HG03103 (cell line): Measurements from ENCODE around the gene RILP.
A peak's percentile ranks its signal among the peaks of the same experiment; 100 is the strongest.

Source experiments
- ATAC-seq: cut with Tn5 transposase; IDR thresholded peaks from one replicate; pipeline ENCODE4 v1.9.1; 2021; ENCODE audit warnings: low read depth; ENCODE audit not compliant: unreplicated experiment

The RILP gene

DNA sequence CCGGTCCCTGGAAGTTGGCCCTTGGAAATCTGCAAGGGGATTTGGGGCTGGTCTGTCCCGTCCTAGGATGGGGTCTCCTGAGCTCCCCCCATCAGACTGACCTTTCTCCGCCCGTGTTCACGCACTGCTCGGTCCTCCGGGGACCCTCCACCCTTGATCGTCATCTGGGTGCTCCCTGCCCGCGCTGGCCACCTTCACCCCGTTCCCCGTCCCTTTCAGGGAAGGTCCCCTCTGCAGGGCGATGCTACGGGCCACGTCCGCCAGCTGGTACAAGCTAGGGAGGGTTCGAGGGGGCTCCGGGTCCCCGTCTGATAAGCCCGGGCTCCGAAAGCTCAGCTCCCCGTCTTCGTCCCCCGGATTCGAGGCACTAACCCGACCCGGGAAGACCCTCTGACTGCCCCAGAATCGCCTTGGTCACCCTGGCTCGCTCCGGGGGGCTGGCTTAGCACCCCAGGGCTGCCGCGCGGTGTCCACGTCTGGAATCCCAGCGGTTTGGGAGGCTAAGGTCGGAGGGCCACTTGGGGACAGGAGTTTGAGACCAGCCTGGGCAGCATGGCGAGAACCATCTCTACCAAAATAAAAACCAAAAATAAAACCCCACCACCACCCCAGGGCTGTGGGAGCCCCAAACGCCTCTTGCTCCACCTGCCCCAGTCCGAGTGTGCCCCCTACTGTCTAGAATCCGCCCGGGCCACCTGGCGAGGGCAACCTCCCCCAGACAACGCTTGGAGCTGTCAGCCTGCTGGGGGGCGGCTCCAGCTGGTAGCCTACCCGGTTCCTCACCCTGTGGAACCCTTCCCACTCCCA is 20.0 kb downstream of the RILP start:
- ATAC-seq = no peak

DNA sequence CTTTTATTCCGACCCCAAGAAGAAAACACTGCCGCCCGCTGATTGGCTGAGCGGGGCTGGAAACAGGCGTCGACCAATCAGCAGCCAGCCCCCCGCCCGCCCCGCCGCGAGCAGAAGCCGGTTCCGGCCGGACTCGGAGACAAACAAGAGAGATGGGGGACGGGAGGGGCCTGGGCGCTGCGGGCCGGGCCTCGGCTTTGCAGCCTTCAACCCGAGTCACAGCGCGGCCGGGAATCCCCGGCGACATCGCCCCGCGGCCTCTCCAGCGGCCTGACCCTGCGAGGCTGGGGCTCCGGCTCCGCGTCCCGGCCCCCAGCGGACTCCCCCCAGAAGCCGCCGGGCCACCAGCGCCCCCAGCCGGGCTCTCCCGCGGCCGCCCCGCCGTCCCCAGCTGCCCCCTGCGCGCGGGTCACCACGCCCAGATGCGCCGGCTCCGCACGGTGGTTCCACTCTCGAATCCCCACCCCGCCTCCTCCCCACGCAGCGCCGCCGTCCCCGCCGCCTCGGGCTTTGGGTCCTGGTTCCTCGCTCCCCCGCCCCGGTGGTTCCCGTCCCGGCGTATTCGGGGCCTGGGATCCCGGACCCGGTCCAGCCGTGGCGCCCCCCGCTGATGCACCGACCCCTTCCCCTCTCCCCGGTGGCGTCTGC is 20.7 kb downstream of the RILP start:
- peak; percentile 45 for ATAC-seq

DNA sequence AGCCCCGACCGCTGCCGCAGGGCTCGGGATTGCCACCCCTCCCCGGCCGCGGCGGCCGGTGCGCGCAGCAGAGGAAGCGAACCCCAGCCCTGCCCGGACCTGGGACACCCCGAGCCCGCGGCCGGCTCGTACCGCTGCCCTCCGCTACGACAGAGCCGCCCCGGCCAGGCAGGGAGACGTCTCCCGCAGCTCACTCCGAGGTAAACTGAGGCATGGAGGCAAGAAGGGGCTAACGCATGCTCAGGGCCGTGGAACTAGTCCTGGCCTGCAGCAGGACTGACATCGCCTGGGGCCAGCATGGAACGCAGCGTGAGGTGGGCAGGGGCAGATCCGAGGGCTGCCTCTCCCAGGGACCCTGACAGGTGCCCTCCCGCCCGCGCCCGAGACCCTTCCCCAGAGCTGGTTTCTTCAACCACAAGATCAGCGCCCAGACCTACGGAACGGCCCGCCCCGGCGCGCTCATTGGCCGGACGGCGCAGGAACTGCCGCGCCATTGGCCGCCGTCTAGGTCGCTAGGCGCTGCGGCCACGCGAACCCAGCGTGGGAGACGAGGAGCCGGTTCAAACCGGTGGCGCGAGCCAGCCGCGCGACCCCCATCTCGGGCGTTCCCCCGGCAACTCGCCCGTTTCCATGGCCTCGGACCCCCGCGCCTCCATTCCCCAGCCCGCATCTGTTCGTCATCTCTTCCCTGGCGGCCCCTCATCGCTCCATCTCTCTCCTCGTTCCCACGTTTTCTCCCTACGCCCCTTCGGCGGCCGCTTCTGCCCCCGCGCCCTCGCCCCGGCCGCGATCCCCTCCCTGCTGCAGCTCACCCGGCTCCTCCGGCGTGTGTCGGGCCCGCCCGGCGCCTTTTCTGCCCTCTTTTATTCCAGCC is 21.4 kb downstream of the RILP start, which contains the start of gene SLC43A2:
TSS of gene SLC43A2 (minus strand) at position 853 of the 874 bp plus-strand sequence. CDS start 960 bp downstream, outside the sequence.
- ATAC-seq = peak; percentile 39

DNA sequence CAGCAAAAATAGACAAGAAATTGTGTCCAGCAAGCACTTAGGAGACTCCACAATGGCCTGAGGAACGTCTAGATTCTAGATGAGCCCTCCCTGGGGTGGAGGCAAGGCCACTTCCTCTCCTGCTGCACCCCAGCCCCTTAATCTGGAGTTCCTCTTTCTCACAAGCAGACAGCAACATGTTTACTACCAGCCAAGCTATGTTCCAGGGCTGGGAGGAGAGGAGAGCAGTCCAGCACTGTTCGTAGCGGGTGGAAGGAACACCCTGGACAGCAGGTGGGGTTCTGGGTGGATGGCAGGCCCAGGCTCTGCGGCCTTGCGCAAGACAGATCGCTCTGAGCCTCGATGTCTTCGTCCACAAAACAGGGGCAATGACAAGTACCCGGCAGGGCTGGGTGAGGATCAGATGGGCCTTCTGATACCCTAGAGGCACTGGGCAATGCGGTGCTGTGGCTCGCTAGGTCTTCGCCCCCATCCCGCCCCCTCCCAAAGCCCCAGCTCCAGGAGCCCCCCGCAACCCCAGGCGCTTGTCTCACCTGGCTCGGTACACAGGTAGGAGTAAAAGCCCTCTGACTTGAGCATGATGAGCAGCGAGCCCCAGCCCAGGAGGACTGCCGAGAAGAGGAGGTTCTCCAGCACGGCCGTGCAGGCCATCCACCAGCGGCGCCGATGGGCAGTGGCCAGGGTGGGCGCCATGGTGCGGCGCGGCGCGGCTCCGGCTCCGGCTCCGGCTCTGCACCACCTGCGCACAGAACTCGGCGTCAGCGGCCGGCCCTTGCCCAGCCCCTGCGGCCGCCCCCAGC is 22.3 kb downstream of the RILP start:
- ATAC-seq = no peak

DNA sequence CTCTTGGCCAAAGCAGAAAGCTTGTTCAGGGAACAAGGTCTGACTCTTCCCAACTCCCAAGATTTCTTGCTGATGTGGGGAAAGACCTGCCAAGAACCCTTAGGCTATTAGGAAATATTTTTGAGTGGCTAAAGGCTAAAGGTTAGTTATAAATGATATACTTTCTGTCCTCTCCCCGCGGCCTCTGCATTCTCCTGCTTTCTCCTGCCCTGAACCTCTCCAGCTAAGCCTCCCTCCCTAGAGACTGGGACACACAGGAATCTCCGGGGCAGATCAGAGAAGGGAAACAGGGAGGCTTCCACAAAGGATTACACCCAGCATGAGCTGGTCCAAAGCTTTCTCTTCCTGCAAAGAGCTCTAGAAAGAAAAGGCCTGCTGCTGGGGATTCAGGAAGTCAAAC is 23.3 kb downstream of the RILP start:
- ATAC-seq = no peak

DNA sequence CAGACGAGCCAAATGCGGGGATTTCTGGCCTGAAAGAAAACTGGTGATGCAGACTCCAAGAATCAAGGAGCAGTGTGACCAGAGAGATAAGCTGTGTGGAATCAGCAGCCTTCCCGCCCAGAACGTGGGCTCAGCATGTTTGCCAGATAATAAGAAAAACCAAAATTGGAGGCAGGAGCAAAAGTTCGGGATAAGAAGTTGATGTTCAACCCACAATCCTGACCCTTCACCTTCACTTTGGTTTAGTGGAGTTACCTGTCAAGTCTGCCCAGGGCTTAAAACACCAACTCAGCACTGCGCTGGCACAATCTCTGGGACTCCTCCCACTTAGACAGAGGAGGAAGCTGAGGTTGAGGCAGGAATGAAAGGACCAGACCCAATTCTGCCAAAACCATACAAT is 24.1 kb downstream of the RILP start:
- ATAC-seq = no peak

DNA sequence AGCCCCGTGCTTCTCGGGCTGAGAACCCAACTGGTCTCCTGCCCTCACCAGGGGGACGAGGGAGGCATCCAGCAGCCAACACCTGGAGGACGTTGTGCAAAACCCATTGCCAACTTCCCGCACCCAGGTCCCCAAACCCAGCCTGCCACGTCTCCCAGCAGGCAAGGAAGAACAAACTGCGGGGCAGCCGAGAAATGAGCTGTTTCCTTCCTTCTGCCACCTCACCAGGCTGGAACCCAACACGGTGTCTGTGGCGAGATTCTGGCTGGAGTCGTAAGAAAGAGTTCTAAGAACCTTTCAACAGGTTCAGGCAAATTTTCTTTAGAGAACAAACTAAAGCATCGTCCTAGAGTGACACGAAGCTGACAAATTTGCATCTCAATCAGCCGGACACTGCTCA is 24.6 kb downstream of the RILP start:
- ATAC-seq = no peak

DNA sequence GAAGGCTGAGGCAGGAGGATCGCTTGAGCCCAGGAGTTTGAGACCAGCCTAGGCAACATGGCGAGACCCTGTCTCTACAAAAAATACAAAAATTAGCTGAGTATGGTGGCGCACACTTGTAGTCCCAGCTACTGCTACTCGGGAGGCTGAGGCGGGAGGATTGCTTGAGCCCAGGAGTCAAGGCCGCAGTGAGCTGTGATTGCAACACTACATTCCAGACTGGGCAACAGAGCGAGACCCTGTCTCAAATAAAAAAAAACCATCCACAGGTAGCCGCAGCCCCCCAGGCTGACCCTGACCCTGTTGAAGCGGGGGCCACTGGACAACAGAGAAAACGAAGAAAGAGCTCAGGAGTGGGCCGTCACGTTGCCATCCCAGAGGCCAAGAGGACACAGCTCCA is 25.0 kb downstream of the RILP start:
- no peak for ATAC-seq

DNA sequence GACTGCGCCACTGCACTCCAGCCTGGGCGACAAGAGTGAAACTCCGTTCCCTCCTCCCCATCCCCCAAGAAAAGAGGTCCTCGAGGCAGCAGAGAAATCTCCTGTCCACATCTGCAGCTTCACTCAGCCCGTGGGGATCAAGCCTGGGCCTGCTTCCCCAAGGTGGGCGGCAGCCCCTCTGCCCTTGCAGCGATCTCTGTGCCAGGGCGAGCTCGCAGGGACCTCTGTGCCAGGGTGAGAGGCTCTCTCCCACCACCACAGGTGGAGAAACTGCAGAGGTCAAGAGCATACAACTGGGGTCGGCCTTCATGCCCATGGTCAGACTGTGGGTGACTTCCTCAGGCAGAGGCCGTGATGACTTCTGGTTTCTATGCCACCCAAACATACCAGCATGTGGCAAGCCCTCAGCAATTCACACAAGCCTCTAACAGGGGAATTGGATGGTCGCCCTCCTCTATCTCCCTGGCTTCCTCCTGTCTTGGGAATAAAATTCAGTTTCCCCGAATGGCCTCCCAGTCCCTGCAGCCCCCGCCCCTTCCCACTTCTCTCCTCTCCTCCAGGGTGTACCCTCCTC is 26.5 kb downstream of the RILP start:
- no peak for ATAC-seq

DNA sequence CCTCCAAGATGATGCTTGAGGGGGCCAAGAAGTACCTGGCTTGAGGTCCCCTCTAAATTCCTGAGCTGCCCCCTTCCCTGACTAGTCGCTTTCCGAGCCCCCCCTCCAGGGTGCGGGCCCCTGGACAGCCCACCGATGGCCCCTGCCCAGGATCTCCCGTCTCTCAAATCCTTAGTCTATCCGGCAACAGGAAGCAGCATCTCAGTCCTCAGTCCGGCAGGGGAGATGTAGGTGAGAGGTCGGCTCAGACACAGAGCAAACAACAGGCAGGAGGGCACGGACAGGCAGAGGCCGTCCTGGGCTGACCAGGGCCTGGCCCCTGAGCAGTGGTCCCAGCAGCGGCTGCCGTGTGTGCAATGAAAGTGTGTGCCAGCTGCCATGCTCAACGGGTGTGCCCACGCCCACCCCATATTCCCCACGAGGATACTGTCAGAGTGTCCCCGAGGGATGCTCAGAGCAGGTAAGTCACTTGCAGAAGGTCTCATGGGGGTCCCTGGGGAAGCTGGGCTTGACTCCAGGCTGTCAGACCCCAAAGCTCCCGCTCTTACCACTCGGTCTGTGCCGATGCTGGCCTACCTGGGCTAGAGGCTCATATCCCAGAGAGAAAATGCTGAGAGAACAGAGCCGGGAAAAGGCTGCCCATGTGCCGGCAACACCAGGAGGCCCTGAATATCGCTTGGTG is 28.3 kb downstream of the RILP start:
- ATAC-seq = no peak

DNA sequence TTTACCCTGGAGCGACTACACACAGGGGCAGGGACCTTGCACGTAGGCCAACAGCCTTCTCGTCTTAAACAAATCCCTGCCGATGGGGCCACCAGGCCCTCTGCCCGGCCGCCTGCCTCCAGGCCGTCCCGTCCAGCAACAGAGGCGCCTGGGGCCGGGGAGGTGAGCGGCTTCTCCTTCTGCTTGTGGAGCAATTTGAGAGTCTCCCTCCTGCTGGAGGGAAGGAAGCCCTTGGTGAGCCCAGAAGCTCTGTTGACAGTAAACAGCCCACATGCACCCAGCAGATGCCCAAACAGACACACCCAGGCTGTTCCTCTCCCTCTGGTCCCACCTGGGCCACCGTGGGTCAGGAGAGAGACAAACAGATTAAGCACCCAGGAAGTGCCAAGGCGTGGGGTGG is 29.2 kb downstream of the RILP start:
- ATAC-seq = no peak

DNA sequence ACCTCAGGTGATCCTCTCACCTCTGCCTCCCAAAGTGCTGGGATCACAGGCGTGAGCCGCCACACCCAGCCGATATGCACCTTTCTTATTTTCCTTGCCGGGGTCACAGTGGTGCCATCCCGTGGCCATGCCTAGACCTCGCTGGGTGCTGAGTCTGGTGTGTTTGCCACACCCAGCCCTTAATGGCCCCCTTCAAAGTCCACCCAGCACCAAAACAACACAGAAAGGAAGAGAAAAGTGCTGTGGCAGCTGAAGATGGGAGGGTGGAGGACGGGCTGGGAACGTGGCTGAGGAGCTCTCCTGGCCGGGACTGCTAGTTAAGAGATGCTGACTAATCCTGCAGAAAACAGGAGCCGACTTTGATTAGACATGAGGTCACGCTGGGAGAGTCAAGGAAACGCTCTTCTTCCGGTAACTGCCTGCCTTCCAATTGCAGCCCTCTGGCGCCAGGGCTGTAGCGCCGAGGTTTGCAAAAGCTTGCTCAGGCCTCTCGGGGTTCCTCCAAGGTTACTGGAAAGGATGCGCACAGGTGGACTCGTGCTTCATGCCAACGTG is 32.0 kb downstream of the RILP start:
- no peak for ATAC-seq

DNA sequence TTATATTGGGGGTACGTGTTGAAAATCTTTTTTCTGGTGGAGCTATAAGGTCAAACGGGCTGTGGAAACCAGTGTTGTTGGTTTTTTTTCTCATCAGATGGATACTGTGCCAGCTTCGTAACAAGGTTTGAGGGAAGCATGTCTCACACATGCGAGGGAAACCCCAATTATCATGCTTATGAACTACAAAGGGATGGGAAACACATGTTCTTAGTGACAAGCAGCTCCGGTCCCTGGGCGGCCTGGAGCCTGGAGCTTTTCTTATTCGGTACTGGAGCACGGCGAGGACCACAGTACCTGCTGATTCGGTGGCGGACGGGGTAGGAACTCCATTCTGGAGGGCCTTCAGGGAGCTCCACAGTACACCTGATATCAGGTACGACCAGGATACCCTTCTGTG is 33.6 kb downstream of the RILP start:
- no peak for ATAC-seq

DNA sequence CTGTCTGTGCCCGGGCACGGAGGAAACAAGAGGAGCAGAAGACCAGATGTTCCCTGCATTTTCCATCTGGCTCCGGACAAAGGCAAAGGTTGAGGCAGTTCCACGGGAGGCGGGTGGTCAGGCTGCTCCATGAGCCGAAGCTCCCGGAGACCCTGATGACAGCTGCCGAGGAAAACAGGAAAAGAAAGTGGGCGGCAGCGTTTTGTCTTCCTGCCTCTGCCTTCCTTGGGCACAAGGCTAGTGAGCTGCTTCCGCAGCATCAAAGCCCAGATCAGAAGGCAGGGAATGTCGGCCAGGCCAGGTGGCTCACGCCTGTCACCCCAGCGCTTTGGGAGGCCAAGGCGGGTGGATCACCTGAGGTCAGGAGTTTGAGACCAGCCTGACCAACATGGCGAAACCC is 37.3 kb downstream of the RILP start:
- ATAC-seq = no peak

DNA sequence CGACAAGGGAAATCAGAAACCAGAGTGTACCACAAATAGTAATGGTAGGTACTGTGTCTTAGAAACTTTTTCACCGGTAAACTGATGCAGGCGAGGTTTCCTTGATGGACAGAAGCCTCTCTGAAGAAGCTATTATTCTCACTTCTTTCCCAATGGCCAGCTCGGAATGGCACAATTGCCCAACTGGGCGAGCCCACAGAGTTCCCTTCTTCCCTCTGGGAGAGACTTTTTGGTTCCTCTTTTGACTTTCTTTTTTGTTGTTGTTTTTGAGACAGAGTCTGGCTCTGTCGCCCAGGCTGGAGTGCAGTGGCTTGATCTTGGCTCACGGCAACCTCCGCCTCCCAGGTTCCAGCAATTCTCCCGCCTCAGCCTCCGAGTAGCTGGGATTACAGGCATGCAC is 38.0 kb downstream of the RILP start:
- ATAC-seq = no peak

DNA sequence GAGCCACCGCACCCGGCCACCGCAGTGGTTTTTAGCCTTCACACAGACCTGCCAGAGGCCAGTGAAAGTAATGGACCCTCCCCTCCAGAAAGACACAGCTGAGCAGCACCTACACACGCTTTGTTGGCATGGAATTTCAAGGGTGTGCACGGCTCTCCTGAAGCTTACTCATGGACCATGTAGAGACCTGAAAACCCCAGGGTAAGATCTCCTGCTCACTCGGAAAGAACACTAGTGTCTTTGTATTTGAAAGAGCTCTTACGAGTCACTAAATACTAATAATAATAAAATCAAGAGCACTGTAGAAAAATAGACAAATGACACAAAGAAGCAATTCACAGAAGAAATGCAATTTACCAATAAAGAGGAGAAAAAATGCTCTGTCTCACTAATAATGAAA is 41.0 kb downstream of the RILP start:
- no peak for ATAC-seq

DNA sequence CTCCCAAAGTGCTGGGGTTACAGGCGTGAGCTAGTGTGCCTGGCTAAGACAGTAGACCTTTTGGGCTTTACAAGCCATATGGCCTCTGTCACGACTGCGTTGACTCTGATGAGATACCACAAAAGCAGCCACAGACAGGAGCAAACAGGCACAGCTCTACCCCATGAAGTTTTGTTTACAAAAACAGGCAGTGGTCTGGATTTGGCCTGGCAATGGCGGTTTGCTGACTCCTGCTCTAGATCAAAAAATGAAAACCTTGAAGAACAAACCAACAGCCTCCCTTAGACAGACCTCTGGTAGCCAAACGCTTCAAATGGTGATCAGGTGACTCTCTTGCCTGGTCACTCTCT is 41.7 kb downstream of the RILP start:
- no peak for ATAC-seq

DNA sequence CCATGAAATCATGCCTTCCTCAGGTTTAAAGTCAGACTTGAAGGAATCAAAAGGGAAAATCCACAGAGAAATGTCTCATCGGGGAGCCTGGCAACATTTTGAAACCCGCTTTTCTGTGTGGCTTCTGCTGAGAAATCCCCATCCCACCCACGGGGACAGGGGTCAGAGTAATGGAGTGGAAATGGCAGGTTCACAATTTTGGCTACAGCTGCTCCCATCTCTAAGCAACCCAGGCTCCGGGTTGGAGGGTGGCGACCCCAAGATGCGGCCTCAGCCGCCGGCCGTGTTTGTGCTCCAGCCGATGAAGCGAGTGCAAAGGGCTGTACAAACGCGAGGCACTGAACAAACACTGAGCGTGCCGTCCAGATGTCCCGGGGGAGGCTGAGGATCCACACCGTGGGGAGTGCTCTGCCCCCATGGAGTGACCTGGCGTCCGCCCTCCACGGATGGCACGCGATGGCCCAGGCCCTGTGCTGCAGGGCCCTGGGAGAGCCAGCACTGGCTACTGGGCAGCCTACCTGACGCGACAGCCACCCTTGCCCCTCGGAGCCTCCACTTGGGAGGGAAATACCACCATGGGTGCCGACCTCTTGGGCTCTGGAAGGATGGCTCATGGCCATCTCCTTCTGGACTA is 43.2 kb downstream of the RILP start:
- no peak for ATAC-seq
